K562 (cell line): ENCODE data around the gene CCR2. TPM values are rescaled to one million over a fixed set of nuclear protein-coding genes. Genes with fewer than 3 reads are reported as not detected.

Source experiments
- CBFA2T3 ChIP-seq: fragments of 450-650 bp; IDR thresholded peaks from 2 replicates; pipeline ENCODE4 v1.6.1; 2017
- CBX5 ChIP-seq: IDR thresholded peaks from 2 replicates; pipeline ENCODE4 v1.6.1; 2014; ENCODE audit warnings: low read depth, borderline replicate concordance
- ELF4 ChIP-seq: fragments of 450-650 bp; formaldehyde crosslinking; IDR thresholded peaks from 2 replicates; pipeline ENCODE4 v1.4.0; 2022; ENCODE audit warnings: missing genetic modification characterization
- EWSR1 ChIP-seq: fragments of 450-650 bp; IDR thresholded peaks from 2 replicates; pipeline ENCODE4 v1.6.1; 2018; ENCODE audit warnings: borderline replicate concordance, mild to moderate bottlenecking, low read depth, moderate library complexity; ENCODE audit not compliant: partially characterized antibody
- FOXJ2 ChIP-seq: fragments of 200-800 bp; sonication (Bioruptor generic); IDR thresholded peaks from 2 replicates; pipeline ENCODE4 v1.6.1; 2016; ENCODE audit warnings: missing genetic modification characterization, missing compliant biosample characterization
- GABPB1 ChIP-seq: sonication (generic); formaldehyde crosslinking; IDR thresholded peaks from 2 replicates; pipeline ENCODE4 v1.8.0; 2022; ENCODE audit warnings: mild to moderate bottlenecking, missing genetic modification reagents
- GABPB2 ChIP-seq: fragments of 250-450 bp; sonication (Bioruptor Pico); conservative IDR thresholded peaks from 2 replicates; pipeline ENCODE4 v1.5.1; 2021; ENCODE audit warnings: mild to moderate bottlenecking
- GTF2F1 ChIP-seq: IDR thresholded peaks from 2 replicates; pipeline ENCODE4 v1.6.1; 2011; ENCODE audit warnings: low read depth, low read length, improper control_type of control experiment
- KDM5B ChIP-seq: fragments of 200-600 bp; sonication (generic); IDR thresholded peaks from 2 replicates; pipeline ENCODE4 v1.6.1; 2012; ENCODE audit warnings: low read depth, mild to moderate bottlenecking, moderate library complexity, low read length, control low read depth, inconsistent platforms; ENCODE audit not compliant: insufficient replicate concordance
- KLF1 ChIP-seq: fragments of 450-650 bp; IDR thresholded peaks from 2 replicates; pipeline ENCODE4 v1.6.1; 2016; ENCODE audit warnings: missing genetic modification characterization, missing compliant biosample characterization
- NUFIP1 ChIP-seq: fragments of 450-650 bp; IDR thresholded peaks from 2 replicates; pipeline ENCODE4 v1.6.1; 2018; ENCODE audit not compliant: partially characterized antibody
- PPARD ChIP-seq: fragments of 250-450 bp; sonication (Bioruptor Pico); IDR thresholded peaks from 2 replicates; pipeline ENCODE4 v1.8.0; 2022; ENCODE audit warnings: inconsistent platforms, mild to moderate bottlenecking, moderate library complexity
- PTRF ChIP-seq: fragments of 450-650 bp; IDR thresholded peaks from 2 replicates; pipeline ENCODE4 v1.6.1; 2016; ENCODE audit warnings: mild to moderate bottlenecking, missing genetic modification characterization, missing compliant biosample characterization
- STAG1 ChIP-seq: sonication (generic); formaldehyde crosslinking; IDR thresholded peaks from 2 replicates; pipeline ENCODE4 v1.5.0; 2020; ENCODE audit warnings: missing genetic modification reagents, borderline replicate concordance
- TARDBP ChIP-seq: fragments of 450-650 bp; IDR thresholded peaks from 2 replicates; pipeline ENCODE4 v1.6.1; 2016
- THRAP3 ChIP-seq: fragments of 450-650 bp; IDR thresholded peaks from 2 replicates; pipeline ENCODE4 v1.6.1; 2016; ENCODE audit warnings: mild to moderate bottlenecking, inconsistent platforms, borderline replicate concordance
- XRCC5 ChIP-seq: fragments of 200-400 bp; formaldehyde crosslinking; IDR thresholded peaks from 2 replicates; pipeline ENCODE4 v1.6.1; 2017; ENCODE audit warnings: low read depth, mild to moderate bottlenecking, low read length
- ZFPM2 ChIP-seq: fragments of 250-450 bp; sonication (Bioruptor Pico); IDR thresholded peaks from 2 replicates; pipeline ENCODE4 v1.5.1; 2022; ENCODE audit warnings: mild to moderate bottlenecking
- ZNF124 ChIP-seq: sonication (generic); formaldehyde crosslinking; IDR thresholded peaks from 2 replicates; pipeline ENCODE4 v1.8.1; 2022; ENCODE audit warnings: missing genetic modification reagents
- ZNF212 ChIP-seq: fragments of 450-650 bp; formaldehyde crosslinking; IDR thresholded peaks from 2 replicates; pipeline ENCODE4 v1.4.0; 2020; ENCODE audit warnings: mild to moderate bottlenecking
- ZNF24 ChIP-seq: fragments of 450-650 bp; IDR thresholded peaks from 2 replicates; pipeline ENCODE4 v1.6.1; 2016
- ZNF316 ChIP-seq: fragments of 450-650 bp; IDR thresholded peaks from 2 replicates; pipeline ENCODE4 v1.6.1; 2016
- ZNF445 ChIP-seq: fragments of 250-450 bp; sonication (Bioruptor Pico); IDR thresholded peaks from 2 replicates; pipeline ENCODE4 v1.4.0; 2020; ENCODE audit warnings: low read depth, mild to moderate bottlenecking, moderate library complexity
- ZNF584 ChIP-seq: fragments of 200-800 bp; sonication (Bioruptor generic); IDR thresholded peaks from 2 replicates; pipeline ENCODE4 v1.6.1; 2016; ENCODE audit warnings: low read depth, mild to moderate bottlenecking, missing genetic modification characterization, missing compliant biosample characterization
- polyA plus RNA-seq, 8 experiments: library from polyadenylated mRNA; depleted of rRNA in 4 of 8; stranded (reverse) in 5 of 8; unstranded in 3 of 8; fragments of >200 nt; fragmentation: Nextera tagmentation in 2 of 8; fragmentation: Illumina TruSeq in 1 of 8; extraction: Ambion mirVana in 2 of 8; extraction: Trizol in 1 of 8; gene quantifications; 2 replicates each; pipeline versions ENCODE4 v1.2.1 to v1.2.3, GENCODE V29; 2011 to 2014; ENCODE audit warnings: inconsistent platforms in 1 of 8, missing spikeins in 1 of 8
- total RNA-seq, 7 experiments: library from RNA; depleted of rRNA in 6 of 7; stranded (reverse); fragments of >200 nt in 6 of 7; fragmentation: Illumina TruSeq in 2 of 7; extraction: Trizol in 2 of 7; gene quantifications; 2 replicates each; pipeline versions ENCODE4 v1.2.1 to v1.2.3, GENCODE V29; 2011 to 2021; ENCODE audit warnings: low replicate concordance in 1 of 7
- TF ChIP-seq, protein P1 (sequence below): IDR thresholded peaks from 2 replicates; pipeline ENCODE4 v1.6.1; 2014; ENCODE audit warnings: antibody characterized with exemption
- TF ChIP-seq, protein P2 (sequence below): fragments of 250-450 bp; sonication (Bioruptor Pico); IDR thresholded peaks from 2 replicates; pipeline ENCODE4 v1.8.0; 2022; ENCODE audit warnings: inconsistent platforms
- TF ChIP-seq, protein P3 (sequence below): IDR thresholded peaks from 2 replicates; pipeline ENCODE4 v1.6.1; 2011; ENCODE audit warnings: borderline replicate concordance, low read depth, mild to moderate bottlenecking, moderate library complexity, low read length; ENCODE audit not compliant: insufficient read depth, poor library complexity, severe bottlenecking

The CCR2 gene
- total and polyA plus RNA-seq, 9 of the 15 experiments (the other 6 are each of a cell fraction or from before 2014, with no cell fraction given) = not detected

DNA sequence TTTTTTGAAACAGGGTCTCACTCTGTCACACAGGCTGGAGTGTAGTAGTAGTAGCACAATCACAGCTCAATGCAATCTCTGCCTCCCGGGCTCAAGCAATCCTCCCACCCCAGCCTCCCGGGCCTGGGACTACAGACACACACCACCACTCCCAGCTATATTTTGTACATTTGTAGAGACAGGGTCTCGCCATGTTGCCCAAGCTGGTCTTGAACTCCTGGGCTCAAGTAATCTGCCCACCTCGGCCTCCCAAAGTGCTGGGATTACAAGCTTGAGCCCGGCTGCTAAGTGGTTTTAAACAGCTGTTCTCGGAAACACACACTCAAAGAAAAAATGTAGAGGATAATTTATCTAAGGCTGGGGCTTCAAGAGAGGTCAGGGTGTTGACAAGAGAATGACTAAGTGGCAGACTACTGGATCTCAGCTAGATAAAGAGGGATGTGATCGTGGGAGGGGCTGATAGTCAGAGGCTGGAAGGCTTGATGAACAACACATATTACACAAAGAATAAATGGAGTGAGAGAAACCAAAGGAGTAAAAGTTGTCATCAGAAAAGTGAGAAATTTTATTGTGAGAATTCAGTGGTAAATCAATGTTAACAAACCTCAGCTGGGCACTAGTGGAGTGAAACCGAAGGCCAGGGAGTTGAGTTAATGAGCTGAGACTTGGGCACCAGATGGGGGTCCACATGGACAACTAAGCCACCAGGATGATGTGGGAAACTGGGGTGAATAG lies 46.3 kb downstream of the CCR2 start (continued):
- TF ChIP-seq XRCC5 = no peak
- no peak for TF ChIP-seq NUFIP1
- TF ChIP-seq KDM5B = no peak
- TF ChIP-seq THRAP3 = no peak
- 0 out of 2 replicates have a peak, but pooled peaks have one; percentile 12 for TF ChIP-seq ZFPM2
- no peak for TF ChIP-seq STAG1 (CRISPR knock-in tag)
- no peak for TF ChIP-seq ELF4 (CRISPR knock-in tag)
- TF ChIP-seq, protein P1, sequence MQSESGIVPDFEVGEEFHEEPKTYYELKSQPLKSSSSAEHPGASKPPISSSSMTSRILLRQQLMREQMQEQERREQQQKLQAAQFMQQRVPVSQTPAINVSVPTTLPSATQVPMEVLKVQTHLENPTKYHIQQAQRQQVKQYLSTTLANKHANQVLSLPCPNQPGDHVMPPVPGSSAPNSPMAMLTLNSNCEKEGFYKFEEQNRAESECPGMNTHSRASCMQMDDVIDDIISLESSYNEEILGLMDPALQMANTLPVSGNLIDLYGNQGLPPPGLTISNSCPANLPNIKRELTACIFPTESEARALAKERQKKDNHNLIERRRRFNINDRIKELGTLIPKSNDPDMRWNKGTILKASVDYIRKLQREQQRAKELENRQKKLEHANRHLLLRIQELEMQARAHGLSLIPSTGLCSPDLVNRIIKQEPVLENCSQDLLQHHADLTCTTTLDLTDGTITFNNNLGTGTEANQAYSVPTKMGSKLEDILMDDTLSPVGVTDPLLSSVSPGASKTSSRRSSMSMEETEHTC = no peak
- peak; percentile 94 for TF ChIP-seq CBFA2T3
- TF ChIP-seq EWSR1 = no peak
- TF ChIP-seq GABPB2 = no peak
- no peak for TF ChIP-seq GABPB1 (CRISPR knock-in tag)
- TF ChIP-seq TARDBP = peak; percentile 69; the same call in 1 of the 2 replicates
- no peak for TF ChIP-seq GTF2F1
- no peak for TF ChIP-seq ZNF445 (CRISPR knock-in tag)
- no peak for TF ChIP-seq KLF1
- TF ChIP-seq PPARD (CRISPR knock-in tag) = no peak
- no peak for TF ChIP-seq ZNF24
- TF ChIP-seq, protein P2, sequence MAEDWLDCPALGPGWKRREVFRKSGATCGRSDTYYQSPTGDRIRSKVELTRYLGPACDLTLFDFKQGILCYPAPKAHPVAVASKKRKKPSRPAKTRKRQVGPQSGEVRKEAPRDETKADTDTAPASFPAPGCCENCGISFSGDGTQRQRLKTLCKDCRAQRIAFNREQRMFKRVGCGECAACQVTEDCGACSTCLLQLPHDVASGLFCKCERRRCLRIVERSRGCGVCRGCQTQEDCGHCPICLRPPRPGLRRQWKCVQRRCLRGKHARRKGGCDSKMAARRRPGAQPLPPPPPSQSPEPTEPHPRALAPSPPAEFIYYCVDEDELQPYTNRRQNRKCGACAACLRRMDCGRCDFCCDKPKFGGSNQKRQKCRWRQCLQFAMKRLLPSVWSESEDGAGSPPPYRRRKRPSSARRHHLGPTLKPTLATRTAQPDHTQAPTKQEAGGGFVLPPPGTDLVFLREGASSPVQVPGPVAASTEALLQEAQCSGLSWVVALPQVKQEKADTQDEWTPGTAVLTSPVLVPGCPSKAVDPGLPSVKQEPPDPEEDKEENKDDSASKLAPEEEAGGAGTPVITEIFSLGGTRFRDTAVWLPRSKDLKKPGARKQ = no peak
- TF ChIP-seq PTRF (tag) = no peak
- TF ChIP-seq, protein P3, sequence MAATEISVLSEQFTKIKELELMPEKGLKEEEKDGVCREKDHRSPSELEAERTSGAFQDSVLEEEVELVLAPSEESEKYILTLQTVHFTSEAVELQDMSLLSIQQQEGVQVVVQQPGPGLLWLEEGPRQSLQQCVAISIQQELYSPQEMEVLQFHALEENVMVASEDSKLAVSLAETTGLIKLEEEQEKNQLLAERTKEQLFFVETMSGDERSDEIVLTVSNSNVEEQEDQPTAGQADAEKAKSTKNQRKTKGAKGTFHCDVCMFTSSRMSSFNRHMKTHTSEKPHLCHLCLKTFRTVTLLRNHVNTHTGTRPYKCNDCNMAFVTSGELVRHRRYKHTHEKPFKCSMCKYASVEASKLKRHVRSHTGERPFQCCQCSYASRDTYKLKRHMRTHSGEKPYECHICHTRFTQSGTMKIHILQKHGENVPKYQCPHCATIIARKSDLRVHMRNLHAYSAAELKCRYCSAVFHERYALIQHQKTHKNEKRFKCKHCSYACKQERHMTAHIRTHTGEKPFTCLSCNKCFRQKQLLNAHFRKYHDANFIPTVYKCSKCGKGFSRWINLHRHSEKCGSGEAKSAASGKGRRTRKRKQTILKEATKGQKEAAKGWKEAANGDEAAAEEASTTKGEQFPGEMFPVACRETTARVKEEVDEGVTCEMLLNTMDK = no peak
- TF ChIP-seq CBX5 = no peak
- 0 out of 2 replicates have a peak, but pooled peaks have one; percentile 44 for TF ChIP-seq ZNF316
- no peak for TF ChIP-seq ZNF124 (CRISPR knock-in tag)
- TF ChIP-seq ZNF584 (CRISPR knock-in tag) = no peak; the same call in 1 of the 2 replicates
- peak; percentile 58 for TF ChIP-seq FOXJ2 (tag)
- TF ChIP-seq ZNF212 (CRISPR knock-in tag) = no peak
